MM.1S (cell line): ENCODE results near the gene PPM1H.

ENCODE experiments used
- CTCF ChIP-seq: fragments of 300-600 bp; sonication (generic); IDR thresholded peaks from 2 replicates; pipeline ENCODE4 v1.5.1; 2016; ENCODE audit warnings: antibody characterized with exemption, low read length, mixed read lengths
- EZH2 ChIP-seq: fragments of 300-600 bp; sonication (generic); optimal IDR thresholded peaks from 2 replicates; pipeline ENCODE3; 2017; ENCODE audit warnings: low read depth, mild to moderate bottlenecking, antibody characterized with exemption, low read length, mixed read lengths
- EZH2phosphoT487 ChIP-seq: fragments of 300-600 bp; sonication (generic); IDR thresholded peaks from 2 replicates; pipeline ENCODE4 v1.6.1; 2018; ENCODE audit warnings: antibody characterized with exemption, low read length

- TF ChIP-seq CTCF: no peak
- no peak for TF ChIP-seq EZH2
- no peak for TF ChIP-seq EZH2phosphoT487
Observed at GRCh38 chr12:62834406-62834805, 100.5 kb downstream of the PPM1H start.
